Measurements from ENCODE around the gene JAML.
"Not testable (repeated sequence)": the region's sequence is repeated elsewhere in the genome, so short reads cannot be mapped to it uniquely, and the experiment has no call there.

DNA sequence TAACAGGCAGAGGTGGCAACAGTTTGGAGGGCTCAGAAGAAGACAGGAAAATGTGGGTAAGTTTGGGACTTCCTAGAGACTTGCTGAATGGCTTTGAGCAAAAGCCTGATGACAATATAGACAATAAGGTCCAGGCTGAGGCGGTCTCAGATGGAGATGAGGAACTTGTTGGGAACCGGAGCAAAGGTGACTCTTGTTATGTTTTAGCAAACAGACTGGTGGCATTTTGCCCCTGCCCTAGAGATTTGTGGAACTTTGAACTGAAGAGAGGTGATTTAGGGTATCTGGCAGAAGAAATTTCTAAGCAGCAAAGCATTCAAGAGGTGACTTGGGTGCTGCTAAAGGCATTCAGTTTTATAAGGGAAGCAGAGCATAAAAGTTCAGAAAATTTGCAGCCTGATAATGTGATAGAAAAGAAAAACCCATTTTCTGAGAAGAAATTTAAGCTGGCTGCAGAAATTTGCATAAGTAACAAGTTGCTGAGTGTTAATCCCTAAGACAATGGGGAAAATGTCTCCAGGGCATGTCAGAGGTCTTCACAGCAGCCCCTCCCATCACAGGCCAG, 33.8 kb downstream of the JAML start:
- not testable (repeated sequence) for TF ChIP-seq EZH2 (IDR thresholded peaks at IDR 0.05); POLR2AphosphoS5 (IDR thresholded peaks at IDR 0.05; ENCODE audit: borderline replicate concordance, low read depth, low read length)

All from SK-N-MC (cell line).